HepG2 (cell line): ENCODE results near the gene ARL5B. TPM values are rescaled to one million over a fixed set of nuclear protein-coding genes. Genes with fewer than 3 reads are reported as not detected.

Experiments used
- BORCS8-MEF2B ChIP-seq: sonication (generic); formaldehyde crosslinking; IDR thresholded peaks from 2 replicates; pipeline ENCODE4 v1.8.0; 2022; ENCODE audit warnings: mild to moderate bottlenecking, missing genetic modification reagents
- LRRFIP1 ChIP-seq: sonication (generic); formaldehyde crosslinking; conservative IDR thresholded peaks from 2 replicates; pipeline ENCODE4 v1.4.0; 2020; ENCODE audit warnings: missing genetic modification reagents
- POLR2AphosphoS5 ChIP-seq: IDR thresholded peaks from 2 replicates; pipeline ENCODE4 v1.6.1; 2012; ENCODE audit warnings: low read depth, low read length
- SRY ChIP-seq: sonication (generic); formaldehyde crosslinking; IDR thresholded peaks from 2 replicates; pipeline ENCODE4 v1.8.0; 2022; ENCODE audit warnings: mild to moderate bottlenecking, missing genetic modification reagents
- ZBTB40 ChIP-seq, 2 experiments: fragments of 450-650 bp in 1 of 2; sonication (generic) in 1 of 2; formaldehyde crosslinking in 1 of 2; IDR thresholded peaks; 2 replicates each; pipeline versions ENCODE4 v1.6.1 to v1.8.0; 2016 to 2022; ENCODE audit warnings: antibody characterized with exemption in 1 of 2, mild to moderate bottlenecking in 1 of 2, missing genetic modification reagents in 1 of 2
- ZFP1 ChIP-seq: IDR thresholded peaks from 2 replicates; pipeline ENCODE4 v1.6.1; 2016
- ZNF280D ChIP-seq: sonication (generic); formaldehyde crosslinking; IDR thresholded peaks from 2 replicates; pipeline ENCODE4 v1.5.1; 2020; ENCODE audit warnings: mild to moderate bottlenecking, missing genetic modification reagents
- ZNF3 ChIP-seq: IDR thresholded peaks from 2 replicates; pipeline ENCODE4 v1.7.0; 2017; ENCODE audit warnings: inconsistent platforms
- ZNF317 ChIP-seq: sonication (generic); formaldehyde crosslinking; IDR thresholded peaks from 2 replicates; pipeline ENCODE4 v1.5.0; 2020; ENCODE audit warnings: mild to moderate bottlenecking, missing genetic modification reagents
- ZNF383 ChIP-seq: sonication (generic); formaldehyde crosslinking; IDR thresholded peaks from 2 replicates; pipeline ENCODE4 v1.4.0; 2020; ENCODE audit warnings: missing genetic modification reagents, mild to moderate bottlenecking, borderline replicate concordance
- ZNF615 ChIP-seq: sonication (generic); formaldehyde crosslinking; IDR thresholded peaks from 2 replicates; pipeline ENCODE4 v1.5.0; 2020; ENCODE audit warnings: mild to moderate bottlenecking, missing genetic modification reagents, borderline replicate concordance
- ZNF709 ChIP-seq: sonication (generic); formaldehyde crosslinking; IDR thresholded peaks from 2 replicates; pipeline ENCODE4 v1.5.0; 2020; ENCODE audit warnings: mild to moderate bottlenecking, missing genetic modification reagents
- ZNF773 ChIP-seq: sonication (generic); formaldehyde crosslinking; IDR thresholded peaks from 2 replicates; pipeline ENCODE4 v1.4.0; 2020; ENCODE audit warnings: missing genetic modification reagents, borderline replicate concordance
- ZNF792 ChIP-seq: IDR thresholded peaks from 2 replicates; pipeline ENCODE4 v1.6.1; 2016
- ZSCAN29 ChIP-seq: sonication (generic); formaldehyde crosslinking; conservative IDR thresholded peaks from 2 replicates; pipeline ENCODE4 v1.4.0; 2020; ENCODE audit warnings: mild to moderate bottlenecking, missing genetic modification reagents
- polyA plus RNA-seq, 8 experiments: library from polyadenylated mRNA; depleted of rRNA in 3 of 8; stranded (reverse) in 7 of 8; unstranded in 1 of 8; fragments of >200 nt; fragmentation: Illumina TruSeq in 4 of 8; extraction: Trizol in 4 of 8; gene quantifications; 2 replicates each; pipeline versions ENCODE4 v1.2.1 to v1.2.3, GENCODE V29; 2011 to 2016; ENCODE audit warnings: low read depth in 4 of 8, missing spikeins in 1 of 8, mixed read lengths in 1 of 8; ENCODE audit not compliant: insufficient read depth in 1 of 8
- total RNA-seq, 5 experiments: library from RNA; depleted of rRNA; stranded (reverse); fragments of >200 nt; fragmentation: Illumina TruSeq; extraction: Trizol; gene quantifications; 2 replicates each; pipeline ENCODE4 v1.2.3, GENCODE V29; 2016; ENCODE audit warnings: low read depth in 1 of 5

Gene ARL5B
- total and polyA plus RNA-seq, 2 of the 13 experiments (the other 11 are each of a cell fraction or from before 2014, with no cell fraction given) = 26.6 to 32.7 TPM

GRCh38 chr10:18659125-18659818 lies at the start of gene ARL5B (continued):
- TF ChIP-seq ZBTB40 (IDR thresholded peaks at IDR 0.05) (peak; percentile 71), ZBTB40 (CRISPR knock-in tag; IDR thresholded peaks at IDR 0.05) (peak; percentile 79), ZNF317 (CRISPR knock-in tag) (no peak), LRRFIP1 (no peak), ZNF280D (CRISPR knock-in tag) (no peak), ZNF615 (no peak), ZSCAN29 (CRISPR knock-in tag) (no peak), POLR2AphosphoS5 (peak; percentile 80), ZNF383 (CRISPR knock-in tag) (no peak), ZFP1 (CRISPR knock-in tag) (no peak), BORCS8-MEF2B (CRISPR knock-in tag) (peak; percentile 73), ZNF792 (CRISPR knock-in tag) (peak; percentile 18; the same call in 1 of the 2 replicates), ZNF709 (CRISPR knock-in tag) (0 out of 2 replicates have a peak, but pooled peaks have one; percentile 51), ZNF773 (CRISPR knock-in tag) (peak; percentile 61; the same call in 1 of the 2 replicates), SRY (CRISPR knock-in tag) (no peak), ZNF3 (CRISPR knock-in tag) (no peak)
